Tibial nerve (tissue), 3 donors: Measurements from ENCODE around the gene VPS72.

Source experiments
- POLR2A ChIP-seq, 2 donors: fragments of 450-650 bp; IDR thresholded peaks; one replicate each; pipeline ENCODE4 v1.6.1; 2017; ENCODE audit warnings: antibody characterized with exemption in 2 of 2, mild to moderate bottlenecking in 2 of 2, moderate library complexity in 2 of 2
- TF ChIP-seq, protein P1 (sequence below), 5 experiments: fragments of 200-600 bp in 3 of 5; fragments of 450-650 bp in 2 of 5; sonication (generic) in 3 of 5; IDR thresholded peaks; one replicate each; pipeline ENCODE4 v1.5.1; 2016 to 2019; ENCODE audit warnings: antibody characterized with exemption in 5 of 5, mild to moderate bottlenecking in 3 of 5, moderate library complexity in 2 of 5

- TF ChIP-seq, protein P1, sequence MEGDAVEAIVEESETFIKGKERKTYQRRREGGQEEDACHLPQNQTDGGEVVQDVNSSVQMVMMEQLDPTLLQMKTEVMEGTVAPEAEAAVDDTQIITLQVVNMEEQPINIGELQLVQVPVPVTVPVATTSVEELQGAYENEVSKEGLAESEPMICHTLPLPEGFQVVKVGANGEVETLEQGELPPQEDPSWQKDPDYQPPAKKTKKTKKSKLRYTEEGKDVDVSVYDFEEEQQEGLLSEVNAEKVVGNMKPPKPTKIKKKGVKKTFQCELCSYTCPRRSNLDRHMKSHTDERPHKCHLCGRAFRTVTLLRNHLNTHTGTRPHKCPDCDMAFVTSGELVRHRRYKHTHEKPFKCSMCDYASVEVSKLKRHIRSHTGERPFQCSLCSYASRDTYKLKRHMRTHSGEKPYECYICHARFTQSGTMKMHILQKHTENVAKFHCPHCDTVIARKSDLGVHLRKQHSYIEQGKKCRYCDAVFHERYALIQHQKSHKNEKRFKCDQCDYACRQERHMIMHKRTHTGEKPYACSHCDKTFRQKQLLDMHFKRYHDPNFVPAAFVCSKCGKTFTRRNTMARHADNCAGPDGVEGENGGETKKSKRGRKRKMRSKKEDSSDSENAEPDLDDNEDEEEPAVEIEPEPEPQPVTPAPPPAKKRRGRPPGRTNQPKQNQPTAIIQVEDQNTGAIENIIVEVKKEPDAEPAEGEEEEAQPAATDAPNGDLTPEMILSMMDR (IDR thresholded peaks at IDR 0.05): no peak
- no peak for TF ChIP-seq POLR2A (IDR thresholded peaks at IDR 0.05)
Observed at GRCh38 chr1:151164732-151165280, 25.2 kb downstream of the VPS72 start.
